CD4-positive, alpha-beta memory T cell (primary cell): ENCODE data around the gene GLMN. TPM values are rescaled to one million over a fixed set of nuclear protein-coding genes. Genes with fewer than 3 reads are reported as not detected.
"Not testable (repeated sequence)": the region's sequence is repeated elsewhere in the genome, so short reads cannot be mapped to it uniquely, and the experiment has no call there.

Experiments used
- CTCF ChIA-PET: fragments of 350-600 bp; sonication (Branson Sonifier 250); formaldehyde crosslinking; loops from one replicate; lab custom pipeline; 2021; ENCODE audit warnings: inconsistent platforms; ENCODE audit not compliant: partially characterized antibody; lab: Charles Lee
- POLR2A ChIA-PET: fragments of 350-600 bp; sonication (Branson Sonifier 250); formaldehyde crosslinking; loops from one replicate; lab custom pipeline; 2021; ENCODE audit not compliant: partially characterized antibody; lab: Charles Lee
- DNase-seq, 5 donors: peaks; one replicate each; pipeline versions ENCODE4 v3.0.0 to v3.0.0-alpha.2; 2020 to 2022; ENCODE audit warnings: mixed read lengths in 1 of 5
- H3K27ac ChIP-seq: one replicate; pipeline ENCODE4 v1.7.0; 2013; ENCODE audit warnings: low read depth, low read length
- H3K27me3 ChIP-seq: 2 replicates; pipeline ENCODE4 v1.7.0; 2013; ENCODE audit warnings: mild to moderate bottlenecking, low read length, moderate library complexity; ENCODE audit not compliant: insufficient read depth
- H3K36me3 ChIP-seq: 2 replicates; pipeline ENCODE4 v1.7.0; 2013; ENCODE audit warnings: mild to moderate bottlenecking, low read length, moderate library complexity; ENCODE audit not compliant: insufficient read depth
- H3K4me1 ChIP-seq: 2 replicates; pipeline ENCODE4 v1.7.0; 2013; ENCODE audit warnings: mild to moderate bottlenecking, low read length, moderate library complexity; ENCODE audit not compliant: insufficient read depth
- H3K4me3 ChIP-seq, 2 donors: one replicate each; pipeline ENCODE4 v1.7.0; 2013; ENCODE audit warnings: low read length in 2 of 2, mild to moderate bottlenecking in 1 of 2
- H3K9me3 ChIP-seq, 2 donors: one replicate each; pipeline ENCODE4 v1.7.0; 2013; ENCODE audit warnings: low read length in 2 of 2, control low read depth in 1 of 2; ENCODE audit not compliant: control insufficient read depth in 1 of 2
- H3K27ac Mint-ChIP-seq, 7 donors: one replicate each; pipeline ENCODE4 v1.8.0; 2020 to 2021; ENCODE audit warnings: mixed read lengths in 7 of 7, mild to moderate bottlenecking in 6 of 7, inconsistent platforms in 3 of 7, moderate library complexity in 3 of 7
- H3K27me3 Mint-ChIP-seq, 2 donors: one replicate each; pipeline ENCODE4 v1.8.0; 2020 to 2021; ENCODE audit warnings: mixed read lengths in 2 of 2
- H3K36me3 Mint-ChIP-seq, 2 donors: one replicate each; pipeline ENCODE4 v1.8.0; 2020 to 2021; ENCODE audit warnings: mixed read lengths in 2 of 2, inconsistent platforms in 1 of 2, mild to moderate bottlenecking in 1 of 2
- H3K4me1 Mint-ChIP-seq, 4 donors: one replicate each; pipeline ENCODE4 v1.8.0; 2020 to 2021; ENCODE audit warnings: mixed read lengths in 4 of 4, mild to moderate bottlenecking in 1 of 4
- H3K4me3 Mint-ChIP-seq, 8 donors: one replicate each; pipeline ENCODE4 v1.8.0; 2020 to 2021; ENCODE audit warnings: mixed read lengths in 8 of 8, mild to moderate bottlenecking in 7 of 8, moderate library complexity in 6 of 8, inconsistent platforms in 3 of 8
- H3K9me3 Mint-ChIP-seq, 8 donors: one replicate each; pipeline ENCODE4 v1.8.0; 2020 to 2021; ENCODE audit warnings: mixed read lengths in 8 of 8, mild to moderate bottlenecking in 5 of 8, inconsistent platforms in 3 of 8, moderate library complexity in 1 of 8
- intact Hi-C: fragments of 100-400 bp; cut with micrococcal nuclease; formaldehyde crosslinking; loops from one replicate; pipeline ENCODE4 v1.15.1; 2023
- polyA plus RNA-seq, 2 donors: library from polyadenylated mRNA; unstranded; fragments of 300-500 nt; fragmentation: Illumina TruSeq; gene quantifications; one replicate each; pipeline ENCODE4 v1.2.3, GENCODE V29; 2021
- total RNA-seq, 2 experiments: library from RNA; stranded (reverse); gene quantifications; one replicate each; pipeline ENCODE4 v1.2.3, GENCODE V29; 2021

Gene GLMN
- total and polyA plus RNA-seq, 4 experiments from 2014 or later, result 12.5 to 14.7 (median 13.6) TPM

GRCh38 chr1:92299477-92300150 lies 827 bp upstream of the GLMN start:
- peaks cover 8% of the 10 kb centered on the region for H3K36me3 ChIP-seq
- no peaks in the 10 kb centered on the region for H3K27me3 ChIP-seq
- DNase-seq, result no peak
- H3K27ac ChIP-seq, result peak overlapping the region; percentile 88
- CTCF ChIA-PET, result interaction anchor here (1.3 to 3.7 kb wide), 3 partner anchors 9 to 15 kb away, joined by 4 to 19 read pairs (median 12); no protein-coding TSS in a partner anchor
- intact Hi-C loops, result loop anchor here (5.0 kb wide), 3 partner anchors 188 to 797 kb away; partner anchors contain the start of genes BTBD8, CDC7 and GFI1
- Mint-ChIP-seq H3K27me3 (no peaks in the 10 kb centered on the region), H3K9me3 (no peaks in the 10 kb centered on the region), H3K4me1 (peaks cover 23 to 51% (median 26%) of the 10 kb centered on the region in 4 donors), H3K36me3 (peaks cover 24 to 49% of the 10 kb centered on the region in 2 donors), H3K4me3 (peak overlapping the region; percentile 95 to 99 (median 98)), H3K27ac (peak overlapping the region; percentile 87 to 99 (median 98))
- POLR2A ChIA-PET, result interaction anchor here (0.9 to 2.8 kb wide), 9 partner anchors 9 to 304 kb away, joined by 3 to 12 read pairs (median 4); no protein-coding TSS in a partner anchor
- H3K9me3 ChIP-seq, result no peaks in the 10 kb centered on the region
- peak overlapping the region; percentile 75 to 87 for H3K4me3 ChIP-seq
- peaks cover 29% of the 10 kb centered on the region for H3K4me1 ChIP-seq

DNA sequence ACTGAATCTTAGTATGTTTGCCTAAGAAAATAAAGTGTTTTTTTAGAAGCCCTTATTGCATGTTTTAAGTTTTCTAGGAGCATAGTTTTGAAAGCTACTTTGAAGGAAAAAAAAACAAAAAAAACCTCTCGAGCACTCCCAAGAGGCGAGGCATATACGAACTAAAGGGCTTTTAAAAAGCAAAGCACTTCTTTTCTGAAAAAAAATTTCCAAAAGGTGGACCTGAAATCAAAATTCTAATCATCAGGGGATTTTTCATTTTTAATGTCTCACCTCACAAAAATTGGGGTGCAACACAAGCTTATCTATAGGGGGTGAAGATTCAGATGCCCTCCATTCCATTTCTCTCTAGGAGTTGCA lies 594 bp downstream of the GLMN start:
- Histone ChIP-seq H3K4me1 (peaks cover 29% of the 10 kb centered on the region), H3K27me3 (no peaks in the 10 kb centered on the region), H3K27ac (peak overlapping the region; percentile 88), H3K36me3 (peaks cover 5% of the 10 kb centered on the region), H3K9me3 (no peaks in the 10 kb centered on the region), H3K4me3 (peak overlapping the region; percentile 75 to 87)
- Mint-ChIP-seq H3K27me3 (no peaks in the 10 kb centered on the region), H3K27ac (peak overlapping the region; percentile 87 to 99 (median 98)), H3K4me1 (peaks cover 26 to 51% (median 29%) of the 10 kb centered on the region in 4 donors), H3K36me3 (peaks cover 25 to 48% of the 10 kb centered on the region in 2 donors), H3K9me3 (no peaks in the 10 kb centered on the region), H3K4me3 (peak overlapping the region; percentile 95 to 99 (median 98))
- ChIA-PET POLR2A (interaction anchor here (1.2 to 2.8 kb wide), 6 partner anchors 10 to 325 kb away, joined by 3 to 12 read pairs (median 4); no protein-coding TSS in a partner anchor), CTCF (interaction anchor here (0.7 to 3.7 kb wide), 6 partner anchors 10 to 305 kb away, joined by 3 to 19 read pairs (median 4); no protein-coding TSS in a partner anchor)
- DNase-seq, result no peak
- intact Hi-C loops, result loop anchor here (5.0 kb wide), 3 partner anchors 189 to 796 kb away; partner anchors contain the start of genes BTBD8, CDC7 and GFI1

GRCh38 chr1:92291372-92291999 lies 7.3 kb downstream of the GLMN start:
- POLR2A ChIA-PET, result interaction anchor here (1.1 kb wide), 1 partner anchor 9 kb away, joined by 4 read pairs; no protein-coding TSS in a partner anchor
- no peak overlapping the region for H3K4me3 Mint-ChIP-seq
- intact Hi-C loops, result loop anchor here (1.0 to 2.0 kb wide), 2 partner anchors 294 to 1009 kb away; no protein-coding TSS in a partner anchor

DNA sequence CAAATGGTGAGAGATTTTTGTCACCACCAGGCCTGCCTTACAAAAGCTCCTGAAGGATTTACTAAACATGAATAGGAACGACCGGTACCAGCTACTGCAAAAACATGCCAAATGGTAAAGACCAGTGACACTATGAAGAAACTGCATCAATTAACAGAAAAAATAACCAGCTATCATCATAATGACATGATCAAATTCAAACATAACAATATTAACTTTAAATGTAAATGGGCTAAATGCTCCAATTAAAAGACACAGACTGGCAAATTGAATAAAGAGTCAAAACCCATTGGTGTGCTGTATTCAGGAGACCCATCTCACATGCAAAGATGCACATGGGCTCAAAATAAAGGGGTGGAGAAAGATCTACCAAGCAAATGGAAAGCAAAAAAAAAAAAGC lies 17.4 kb downstream of the GLMN start:
- H3K9me3 Mint-ChIP-seq, intact Hi-C loops, CTCF ChIA-PET, H3K4me3 ChIP-seq, H3K27me3 Mint-ChIP-seq, H3K4me1 ChIP-seq, H3K36me3 ChIP-seq, DNase-seq, H3K4me3 Mint-ChIP-seq, POLR2A ChIA-PET, H3K27me3 ChIP-seq, H3K9me3 ChIP-seq, H3K27ac ChIP-seq: not testable (repeated sequence)
- H3K4me1 Mint-ChIP-seq, result peaks cover 13 to 32% (median 22%) of the 10 kb centered on the region in 4 donors
- peak overlapping the region in 1 of 7 donors; percentile 3 for H3K27ac Mint-ChIP-seq
- peaks cover 82 to 84% of the 10 kb centered on the region in 2 donors for H3K36me3 Mint-ChIP-seq

More at GRCh38 chr1:92291372-92291999, 7.3 kb downstream of the GLMN start:
- no peaks in the 10 kb centered on the region for H3K27me3 ChIP-seq
- no peak overlapping the region for H3K27ac ChIP-seq
- peak overlapping the region in 1 of 7 donors; percentile 50 for H3K27ac Mint-ChIP-seq
- no peaks in the 10 kb centered on the region for H3K9me3 Mint-ChIP-seq
- CTCF ChIA-PET, result interaction anchor here (0.5 to 4.8 kb wide), 17 partner anchors 9 to 1125 kb away, joined by 3 to 57 read pairs (median 3); no protein-coding TSS in a partner anchor
- H3K36me3 ChIP-seq, result peaks cover 9% of the 10 kb centered on the region
- peaks cover 5% of the 10 kb centered on the region for H3K4me1 ChIP-seq
- H3K4me1 Mint-ChIP-seq, result peaks cover 12 to 21% (median 13%) of the 10 kb centered on the region in 4 donors
- H3K27me3 Mint-ChIP-seq, result no peaks in the 10 kb centered on the region
- H3K9me3 ChIP-seq, result no peaks in the 10 kb centered on the region
- H3K36me3 Mint-ChIP-seq, result peaks cover 45 to 50% of the 10 kb centered on the region in 2 donors
- DNase-seq, result peak in 4 of 5 donors; percentile 13 to 32 (median 19)
- H3K4me3 ChIP-seq, result no peak overlapping the region

- POLR2A ChIA-PET, result not testable (repeated sequence)
Observed at GRCh38 chr1:92279781-92280180, 19.0 kb downstream of the GLMN start.

DNA sequence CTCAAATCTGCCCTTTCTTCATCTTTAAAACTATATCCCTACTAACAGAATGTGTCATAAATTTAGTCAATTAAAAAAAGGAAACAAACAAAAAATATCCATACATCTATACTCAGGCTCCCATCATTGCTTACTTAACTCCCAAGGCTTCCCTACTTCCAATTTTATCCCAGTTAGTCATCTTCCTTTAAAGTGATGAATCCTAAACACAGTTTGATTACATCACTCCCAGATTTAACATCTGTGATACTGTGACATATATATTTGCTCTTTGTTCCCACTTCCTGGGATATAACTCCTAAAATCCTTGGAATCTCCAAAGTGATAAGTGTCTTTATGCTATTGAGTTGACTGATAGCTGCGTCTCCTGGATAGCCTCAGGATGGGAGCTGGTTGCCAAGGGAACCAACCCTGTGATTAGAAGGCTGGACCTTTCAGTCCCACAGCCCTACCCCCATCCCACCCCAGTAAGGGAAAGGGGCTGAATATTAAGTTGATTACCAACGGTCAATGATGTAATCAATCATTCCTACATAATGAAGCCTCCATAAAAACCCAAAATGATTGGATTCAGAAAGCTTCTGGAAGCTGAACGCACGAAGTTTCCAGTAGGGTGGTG lies 21.6 kb downstream of the GLMN start:
- Mint-ChIP-seq H3K4me1 (peaks cover 4 to 19% (median 8%) of the 10 kb centered on the region in 4 donors), H3K9me3 (peaks cover 0 to 3% (median 0%) of the 10 kb centered on the region in 8 donors), H3K4me3 (no peak overlapping the region), H3K27ac (no peak overlapping the region), H3K36me3 (peaks cover 62 to 74% of the 10 kb centered on the region in 2 donors), H3K27me3 (no peaks in the 10 kb centered on the region)
- intact Hi-C loops, result no loop called here
- POLR2A ChIA-PET, result no interaction called here
- DNase-seq, result no peak
- H3K36me3 ChIP-seq, result peaks cover 3% of the 10 kb centered on the region
- CTCF ChIA-PET, result no interaction called here
- H3K4me1 ChIP-seq, result no peaks in the 10 kb centered on the region
- no peak overlapping the region for H3K4me3 ChIP-seq
- no peak overlapping the region for H3K27ac ChIP-seq
- H3K9me3 ChIP-seq, result no peaks in the 10 kb centered on the region
- H3K27me3 ChIP-seq, result no peaks in the 10 kb centered on the region

More at GRCh38 chr1:92279781-92280180, 19.0 kb downstream of the GLMN start:
- CTCF ChIA-PET, H3K27me3 ChIP-seq, H3K27me3 Mint-ChIP-seq, intact Hi-C loops, H3K27ac ChIP-seq, H3K36me3 ChIP-seq, H3K4me3 ChIP-seq, H3K4me3 Mint-ChIP-seq, H3K4me1 ChIP-seq, DNase-seq, H3K9me3 ChIP-seq, H3K27ac Mint-ChIP-seq, H3K9me3 Mint-ChIP-seq: not testable (repeated sequence)
- peaks cover 13 to 32% (median 23%) of the 10 kb centered on the region in 4 donors for H3K4me1 Mint-ChIP-seq
- H3K36me3 Mint-ChIP-seq, result peaks cover 76 to 82% of the 10 kb centered on the region in 2 donors
